SK-N-SH (cell line): ENCODE results near the gene DYNC2H1. TPM values are rescaled to one million over a fixed set of nuclear protein-coding genes. Genes with fewer than 3 reads are reported as not detected.

Experiments
- CTCF ChIA-PET: fragments of 300-600, 350-600 bp; formaldehyde crosslinking; extraction: SDS; loops from one replicate; lab custom pipeline; 2021; lab: Yijun Ruan, JAX
- POLR2A ChIA-PET: fragments of 350-600 bp; sonication (Branson Sonifier 250); formaldehyde crosslinking; extraction: SDS; loops from one replicate; lab custom pipeline; 2020; ENCODE audit warnings: antibody characterized with exemption, inconsistent platforms; lab: Yijun Ruan, JAX
- DNase-seq: peaks from one replicate; pipeline ENCODE4 v3.0.0; 2012
- H2AFZ ChIP-seq: fragments of 200-600 bp; sonication (generic); 2 replicates; pipeline ENCODE4 v1.8.1; 2016; ENCODE audit warnings: antibody characterized with exemption, mild to moderate bottlenecking, low read depth
- H3F3A ChIP-seq: fragments of 200-600 bp; sonication (generic); replicated peaks from 2 replicates; pipeline ENCODE3; 2016; ENCODE audit warnings: antibody characterized with exemption, mild to moderate bottlenecking; ENCODE audit not compliant: insufficient read depth
- H3K27ac ChIP-seq, 2 experiments: fragments of 200-500 bp in 1 of 2; fragments of 200-600 bp in 1 of 2; sonication (Bioruptor generic) in 1 of 2; sonication (generic), shearing (Covaris generic) in 1 of 2; 2 replicates each; pipeline versions ENCODE4 v1.5.1 to v1.6.1; 2014 to 2016; ENCODE audit warnings: low read depth in 2 of 2, inconsistent platforms in 1 of 2, low read length in 1 of 2, mild to moderate bottlenecking in 1 of 2, mixed read lengths in 1 of 2
- H3K27me3 ChIP-seq: fragments of 200-600 bp; sonication (generic), shearing (Covaris generic); 2 replicates; pipeline ENCODE4 v1.6.1; 2016; ENCODE audit warnings: mixed run types; ENCODE audit not compliant: insufficient read depth
- H3K36me3 ChIP-seq, 2 experiments: fragments of 200-500 bp in 1 of 2; fragments of 200-600 bp in 1 of 2; sonication (Bioruptor generic) in 1 of 2; sonication (generic) in 1 of 2; replicated peaks in 1 of 2; 2 replicates each; pipeline versions ENCODE3 to v1.5.1; 2014 to 2016; ENCODE audit warnings: low read length in 1 of 2, mild to moderate bottlenecking in 1 of 2; ENCODE audit not compliant: insufficient read depth in 2 of 2, control insufficient read depth in 1 of 2
- H3K4me1 ChIP-seq, 2 experiments: fragments of 200-500 bp in 1 of 2; fragments of 200-600 bp in 1 of 2; sonication (Bioruptor generic) in 1 of 2; sonication (generic), shearing (Covaris generic) in 1 of 2; 2 replicates each; pipeline versions ENCODE4 v1.5.1 to v1.6.1; 2014 to 2016; ENCODE audit warnings: low read depth in 1 of 2, low read length in 1 of 2, mixed run types in 1 of 2; ENCODE audit not compliant: insufficient read depth in 2 of 2, control insufficient read depth in 1 of 2
- H3K4me2 ChIP-seq: fragments of 200-600 bp; sonication (generic), shearing (Covaris generic); 2 replicates; pipeline ENCODE4 v1.6.1; 2017; ENCODE audit warnings: mixed run types
- H3K4me3 ChIP-seq, 2 experiments: fragments of 200-500 bp in 1 of 2; fragments of 200-600 bp in 1 of 2; sonication (Bioruptor generic) in 1 of 2; sonication (generic), shearing (Covaris generic) in 1 of 2; 2 replicates each; pipeline versions ENCODE4 v1.5.1 to v1.8.1; 2014 to 2016; ENCODE audit warnings: low read depth in 2 of 2, inconsistent platforms in 1 of 2, low read length in 1 of 2, mild to moderate bottlenecking in 1 of 2, mixed read lengths in 1 of 2, moderate library complexity in 1 of 2
- H3K79me2 ChIP-seq: fragments of 200-600 bp; sonication (generic); 2 replicates; pipeline ENCODE4 v1.8.1; 2017; ENCODE audit warnings: mild to moderate bottlenecking; ENCODE audit not compliant: insufficient read depth
- H3K9ac ChIP-seq: fragments of 200-600 bp; sonication (generic); 2 replicates; pipeline ENCODE4 v1.6.1; 2017; ENCODE audit warnings: mixed run types
- H3K9me2 ChIP-seq: fragments of 200-600 bp; sonication (generic); 2 replicates; pipeline ENCODE4 v1.6.1; 2017; ENCODE audit warnings: mixed run types
- H3K9me3 ChIP-seq: fragments of 200-600 bp; sonication (generic); 2 replicates; pipeline ENCODE4 v1.6.1; 2017; ENCODE audit warnings: mixed run types, mild to moderate bottlenecking, moderate library complexity
- H4K20me1 ChIP-seq: fragments of 200-600 bp; sonication (generic); 2 replicates; pipeline ENCODE4 v1.6.1; 2017; ENCODE audit warnings: mild to moderate bottlenecking, mixed run types; ENCODE audit not compliant: insufficient read depth
- CHD2 ChIP-seq: fragments of 150-350 bp; IDR thresholded peaks from 2 replicates; pipeline ENCODE4 v1.6.1; 2018; ENCODE audit warnings: low read length; ENCODE audit not compliant: partially characterized antibody
- FOSL2 ChIP-seq: IDR thresholded peaks from 2 replicates; pipeline ENCODE4 v1.4.0; 2012; ENCODE audit warnings: low read depth, mild to moderate bottlenecking, moderate library complexity, borderline replicate concordance
- FOXM1 ChIP-seq: IDR thresholded peaks from 2 replicates; pipeline ENCODE4 v1.4.0; 2012; ENCODE audit warnings: low read depth, mild to moderate bottlenecking
- GABPA ChIP-seq: IDR thresholded peaks from 2 replicates; pipeline ENCODE4 v1.4.0; 2012; ENCODE audit warnings: low read depth, mild to moderate bottlenecking
- GATA2 ChIP-seq: sonication (generic); formaldehyde crosslinking; IDR thresholded peaks from 2 replicates; pipeline ENCODE4 v1.5.0; 2020; ENCODE audit warnings: mild to moderate bottlenecking, missing genetic modification reagents
- IRF3 ChIP-seq: fragments of 150-350 bp; IDR thresholded peaks from 2 replicates; pipeline ENCODE4 v1.6.1; 2016; ENCODE audit warnings: mild to moderate bottlenecking, low read depth, low read length
- JUND ChIP-seq: IDR thresholded peaks from 2 replicates; pipeline ENCODE4 v1.4.0; 2012
- MEF2A ChIP-seq: IDR thresholded peaks from 2 replicates; pipeline ENCODE4 v1.4.0; 2012; ENCODE audit warnings: low read depth, borderline replicate concordance
- MXI1 ChIP-seq: IDR thresholded peaks from 2 replicates; pipeline ENCODE4 v1.6.1; 2012; ENCODE audit warnings: mild to moderate bottlenecking, low read depth, low read length, improper control_type of control experiment
- PBX3 ChIP-seq: IDR thresholded peaks from 2 replicates; pipeline ENCODE4; 2012
- POLR2AphosphoS5 ChIP-seq: IDR thresholded peaks from 2 replicates; pipeline ENCODE4 v1.6.1; 2012; ENCODE audit warnings: low read depth, low read length
- REST ChIP-seq: IDR thresholded peaks from 2 replicates; pipeline ENCODE4 v1.6.1; 2012; ENCODE audit warnings: mild to moderate bottlenecking, low read depth, low read length, moderate library complexity
- RFX5 ChIP-seq: IDR thresholded peaks from 2 replicates; pipeline ENCODE4 v1.6.1; 2012; ENCODE audit warnings: mild to moderate bottlenecking, improper control_type of control experiment, low read length
- SIN3A ChIP-seq: IDR thresholded peaks from 2 replicates; pipeline ENCODE4 v1.6.1; 2012; ENCODE audit warnings: low read depth, mild to moderate bottlenecking, low read length, moderate library complexity, borderline replicate concordance
- SMC3 ChIP-seq: IDR thresholded peaks from 2 replicates; pipeline ENCODE4 v1.6.1; 2012; ENCODE audit warnings: low read depth, low read length, improper control_type of control experiment
- TAF1 ChIP-seq: IDR thresholded peaks from 2 replicates; pipeline ENCODE4 v1.6.1; 2012; ENCODE audit warnings: low read depth, mild to moderate bottlenecking, low read length, moderate library complexity, borderline replicate concordance
- USF1 ChIP-seq: IDR thresholded peaks from 2 replicates; pipeline ENCODE4 v1.4.0; 2012; ENCODE audit warnings: low read depth, borderline replicate concordance
- YY1 ChIP-seq: IDR thresholded peaks from 2 replicates; pipeline ENCODE4 v1.4.0; 2012; ENCODE audit warnings: low read depth, mild to moderate bottlenecking
- WGBS: methylation state at CpG from one replicate; pipeline ENCODE4 v1.1.6; 2017; ENCODE audit warnings: low lambda C conversion rate; 5-methylcytosine and 5-hydroxymethylcytosine counted together
- polyA plus RNA-seq, 3 experiments: library from polyadenylated mRNA; depleted of rRNA; stranded (reverse); fragments of >200 nt; gene quantifications; 2 replicates each; pipeline ENCODE4 v1.2.3, GENCODE V29; 2012

The DYNC2H1 gene
- polyA plus RNA-seq, 1 of the 3 experiments (the other 2 are of a cell fraction): 15.3 TPM

- TF ChIP-seq CHD2: no peak
- no peak for TF ChIP-seq MXI1
- TF ChIP-seq IRF3: no peak
- no peak for TF ChIP-seq USF1
These were observed 304.2 kb downstream of the DYNC2H1 start (continued) for GRCh38 chr11:103413266-103413888.

GRCh38 chr11:103418014-103418413, 308.8 kb downstream of the DYNC2H1 start:
- Histone ChIP-seq H2AFZ (no peak overlapping the region), H3K27me3 (no peaks in the 10 kb centered on the region), H3K4me2 (no peak overlapping the region), H3K4me3 (no peak overlapping the region), H3K9ac (no peak overlapping the region), H3K4me1 (no peaks in the 10 kb centered on the region; a peak in 1 of 4 replicates), H4K20me1 (no peaks in the 10 kb centered on the region)
- no peak for TF ChIP-seq FOXM1
- no peak for TF ChIP-seq MEF2A
- no peak for TF ChIP-seq YY1
- no peak for TF ChIP-seq GATA2 (CRISPR knock-in tag)
- TF ChIP-seq SMC3: no peak
- TF ChIP-seq JUND: no peak
- TF ChIP-seq POLR2AphosphoS5: no peak
- TF ChIP-seq, all 33 proteins: peak for 0
- POLR2A ChIA-PET: no interaction called here
- CTCF ChIA-PET: interaction anchor here (0.8 kb wide), 1 partner anchor 8 kb away, joined by 3 read pairs; no protein-coding TSS in a partner anchor
- no peak for DNase-seq
- H3F3A ChIP-seq: no peaks in the 10 kb centered on the region
- peaks cover 0 to 7% of the 10 kb centered on the region in 2 experiments for H3K36me3 ChIP-seq
- no peaks in the 10 kb centered on the region for H3K79me2 ChIP-seq
- H3K27ac ChIP-seq: no peak overlapping the region
- no peaks in the 10 kb centered on the region for H3K9me2 ChIP-seq
- no peaks in the 10 kb centered on the region for H3K9me3 ChIP-seq

GRCh38 chr11:103420593-103420992, 311.4 kb downstream of the DYNC2H1 start:
- Histone ChIP-seq H3K4me2 (no peak overlapping the region), H3K4me1 (no peaks in the 10 kb centered on the region), H3K27ac (no peak overlapping the region), H3K36me3 (peaks cover 0 to 7% of the 10 kb centered on the region in 2 experiments), H3K4me3 (no peak overlapping the region), H3K79me2 (no peaks in the 10 kb centered on the region), H3K27me3 (no peaks in the 10 kb centered on the region), H3K9ac (no peak overlapping the region), H3F3A (no peaks in the 10 kb centered on the region), H3K9me2 (no peaks in the 10 kb centered on the region), H2AFZ (no peak overlapping the region), H3K9me3 (no peaks in the 10 kb centered on the region), H4K20me1 (no peaks in the 10 kb centered on the region)
- ChIA-PET POLR2A (no interaction called here), CTCF (interaction anchor here (0.7 kb wide), 1 partner anchor 22 kb away, joined by 3 read pairs; no protein-coding TSS in a partner anchor)
- 94% methylated on average over 2 of the region's 2 CpGs for WGBS
- DNase-seq: no peak
- TF ChIP-seq FOSL2 (no peak), SIN3A (no peak), JUND (no peak), GABPA (no peak), GATA2 (CRISPR knock-in tag) (no peak), PBX3 (no peak), IRF3 (no peak), REST (no peak), RFX5 (no peak), MXI1 (no peak), TAF1 (no peak), FOXM1 (no peak), POLR2AphosphoS5 (no peak)
